DND-41 (cell line): Measurements from ENCODE around the gene CACNB4.

Source experiments
- ATAC-seq: fragments of 200-7000 bp; cut with Tn5 transposase; 3 replicates; pipeline ENCODE4 v1.9.1; 2021; ENCODE audit warnings: low read depth; ENCODE audit not compliant: insufficient read depth
- DNase-seq: peaks from one replicate; pipeline ENCODE4 v3.0.0-alpha.2; 2020
- H2AFZ ChIP-seq: 2 replicates; pipeline ENCODE4 v1.6.0; 2012; ENCODE audit warnings: low read depth, low read length
- H3K27ac ChIP-seq: 2 replicates; pipeline ENCODE4 v1.5.1; 2012; ENCODE audit warnings: low read length, inconsistent platforms
- H3K27me3 ChIP-seq: fragments of 200-600 bp; sonication (generic); 2 replicates; pipeline ENCODE4 v1.6.0; 2012; ENCODE audit warnings: low read length, mild to moderate bottlenecking, inconsistent platforms; ENCODE audit not compliant: insufficient read depth, poor library complexity
- H3K36me3 ChIP-seq: 2 replicates; pipeline ENCODE4 v1.5.1; 2012; ENCODE audit warnings: low read length, inconsistent platforms; ENCODE audit not compliant: insufficient read depth
- H3K4me1 ChIP-seq: 2 replicates; pipeline ENCODE4 v1.5.1; 2012; ENCODE audit warnings: mild to moderate bottlenecking, low read length; ENCODE audit not compliant: insufficient read depth
- H3K4me2 ChIP-seq: 2 replicates; pipeline ENCODE4 v1.6.0; 2012; ENCODE audit warnings: mild to moderate bottlenecking, moderate library complexity, low read length, inconsistent platforms; ENCODE audit not compliant: insufficient read depth
- H3K4me3 ChIP-seq, 2 experiments: fragments of 200-600 bp in 1 of 2; shearing (Covaris generic) in 1 of 2; 2 replicates each; pipeline ENCODE4 v1.5.1; 2012 to 2016; ENCODE audit warnings: inconsistent platforms in 2 of 2, low read length in 2 of 2, mild to moderate bottlenecking in 2 of 2, low read depth in 1 of 2, moderate library complexity in 1 of 2
- H3K79me2 ChIP-seq: 2 replicates; pipeline ENCODE4 v1.6.0; 2012; ENCODE audit warnings: low read length, inconsistent platforms; ENCODE audit not compliant: insufficient read depth
- H3K9ac ChIP-seq: 2 replicates; pipeline ENCODE4 v1.6.0; 2012; ENCODE audit warnings: low read depth, mild to moderate bottlenecking, inconsistent platforms, low read length, moderate library complexity
- H3K9me3 ChIP-seq: 2 replicates; pipeline ENCODE4 v1.5.1; 2012; ENCODE audit warnings: low read length, moderate library complexity, mild to moderate bottlenecking, inconsistent platforms; ENCODE audit not compliant: insufficient read depth, severe bottlenecking
- H4K20me1 ChIP-seq: 2 replicates; pipeline ENCODE4 v1.6.0; 2012; ENCODE audit warnings: low read length; ENCODE audit not compliant: insufficient read depth
- CTCF ChIP-seq: IDR thresholded peaks from 2 replicates; pipeline ENCODE4 v1.5.1; 2012; ENCODE audit warnings: borderline replicate concordance, low read length, moderate library complexity, mild to moderate bottlenecking; ENCODE audit not compliant: poor library complexity, severe bottlenecking; ENCODE audit errors: extremely low read depth
- EZH2 ChIP-seq: IDR thresholded peaks from 3 replicates; pipeline ENCODE4 v1.6.1; 2012; ENCODE audit warnings: borderline replicate concordance, low read depth, mild to moderate bottlenecking, moderate library complexity, low read length, inconsistent platforms; ENCODE audit not compliant: severe bottlenecking

CACNB4 gene

GRCh38 chr2:152058655-152059054 is 40.2 kb downstream of the CACNB4 start:
- Histone ChIP-seq H3K27ac (no peak overlapping the region), H3K9ac (no peak overlapping the region), H3K4me2 (no peak overlapping the region), H3K4me3 (no peak overlapping the region), H2AFZ (no peak overlapping the region), H3K4me1 (no peaks in the 10 kb centered on the region), H3K27me3 (no peaks in the 10 kb centered on the region), H3K9me3 (peaks cover 2% of the 10 kb centered on the region), H3K36me3 (no peaks in the 10 kb centered on the region), H4K20me1 (no peaks in the 10 kb centered on the region), H3K79me2 (no peaks in the 10 kb centered on the region)
- no peak for ATAC-seq
- DNase-seq: no peak
- no peak for TF ChIP-seq CTCF
- TF ChIP-seq EZH2: no peak

- DNase-seq: no peak
- H3K79me2 ChIP-seq: no peaks in the 10 kb centered on the region
- no peaks in the 10 kb centered on the region for H3K4me1 ChIP-seq
- H2AFZ ChIP-seq: no peak overlapping the region
- peaks cover 2% of the 10 kb centered on the region for H3K9me3 ChIP-seq
- H3K9ac ChIP-seq: no peak overlapping the region
- TF ChIP-seq CTCF: no peak
- no peak for TF ChIP-seq EZH2
- ATAC-seq: no peak
- no peak overlapping the region for H3K27ac ChIP-seq
- no peak overlapping the region for H3K4me3 ChIP-seq
- no peaks in the 10 kb centered on the region for H3K36me3 ChIP-seq
- no peaks in the 10 kb centered on the region for H3K27me3 ChIP-seq
- no peaks in the 10 kb centered on the region for H4K20me1 ChIP-seq
- no peak overlapping the region for H3K4me2 ChIP-seq
Observed at GRCh38 chr2:152056418-152056817, 42.4 kb downstream of the CACNB4 start.

GRCh38 chr2:152055366-152056108 is 43.3 kb downstream of the CACNB4 start:
- Histone ChIP-seq H4K20me1 (no peaks in the 10 kb centered on the region), H3K9me3 (peaks cover 2% of the 10 kb centered on the region), H3K4me2 (no peak overlapping the region), H3K27ac (no peak overlapping the region), H3K79me2 (no peaks in the 10 kb centered on the region), H3K4me3 (no peak overlapping the region), H3K27me3 (no peaks in the 10 kb centered on the region), H3K9ac (no peak overlapping the region), H2AFZ (no peak overlapping the region), H3K36me3 (no peaks in the 10 kb centered on the region), H3K4me1 (no peaks in the 10 kb centered on the region)
- ATAC-seq: no peak
- TF ChIP-seq EZH2 (no peak), CTCF (no peak)
- DNase-seq: no peak
